GM18499 (cell line): ENCODE data around the gene CSH1.
"Not testable (repeated sequence)": the region's sequence is repeated elsewhere in the genome, so short reads cannot be mapped to it uniquely, and the experiment has no call there.

Experiments used
- ATAC-seq: cut with Tn5 transposase; IDR thresholded peaks from one replicate; pipeline ENCODE4 v1.9.1; 2021; ENCODE audit warnings: moderate number of reproducible peaks; ENCODE audit not compliant: insufficient read depth, unreplicated experiment

CSH1 gene

DNA sequence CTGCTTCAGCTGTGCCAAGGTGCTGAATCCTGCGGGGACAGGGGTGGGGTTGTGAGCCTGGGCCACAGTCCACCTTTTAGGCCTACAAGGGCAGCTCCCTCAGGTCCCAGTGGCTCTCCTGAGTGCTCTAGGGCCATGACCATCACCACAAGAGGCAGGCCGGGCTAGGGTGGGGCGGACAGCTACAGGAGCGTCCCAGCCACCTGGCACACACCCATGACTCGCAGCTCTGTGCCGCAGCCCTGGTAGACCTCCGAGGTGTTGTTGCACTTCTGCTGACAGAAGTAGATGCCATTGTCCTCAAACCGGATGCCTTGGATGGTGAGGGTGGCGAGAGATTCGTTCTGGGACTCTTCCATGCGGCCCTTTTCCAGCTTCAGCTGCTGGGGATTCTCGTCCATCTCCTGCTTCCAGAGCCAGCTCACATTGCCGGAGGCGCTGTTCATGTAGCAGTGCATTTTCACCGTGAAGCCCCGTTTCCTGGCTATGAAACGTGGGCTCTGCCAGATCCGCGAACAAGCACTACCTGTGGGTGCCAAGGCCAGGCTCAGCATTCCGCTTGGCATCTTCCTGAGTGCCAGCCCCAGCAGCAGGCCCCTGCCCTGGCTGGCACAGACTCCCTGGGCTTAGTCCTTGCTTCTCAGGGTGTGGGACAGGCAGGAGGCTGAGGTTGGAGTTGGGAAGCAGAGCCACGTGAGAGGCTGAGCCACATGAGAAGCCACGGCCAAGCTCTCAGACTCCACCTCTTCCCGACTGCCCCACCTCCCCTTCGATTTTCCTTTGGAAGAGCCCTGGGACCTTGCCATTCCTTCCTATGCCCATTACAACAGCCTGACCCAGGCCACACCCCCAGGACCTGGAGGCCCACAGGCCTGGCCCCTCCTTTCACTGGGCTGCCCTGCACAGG lies 33.7 kb upstream of the CSH1 start:
- no peak for ATAC-seq

DNA sequence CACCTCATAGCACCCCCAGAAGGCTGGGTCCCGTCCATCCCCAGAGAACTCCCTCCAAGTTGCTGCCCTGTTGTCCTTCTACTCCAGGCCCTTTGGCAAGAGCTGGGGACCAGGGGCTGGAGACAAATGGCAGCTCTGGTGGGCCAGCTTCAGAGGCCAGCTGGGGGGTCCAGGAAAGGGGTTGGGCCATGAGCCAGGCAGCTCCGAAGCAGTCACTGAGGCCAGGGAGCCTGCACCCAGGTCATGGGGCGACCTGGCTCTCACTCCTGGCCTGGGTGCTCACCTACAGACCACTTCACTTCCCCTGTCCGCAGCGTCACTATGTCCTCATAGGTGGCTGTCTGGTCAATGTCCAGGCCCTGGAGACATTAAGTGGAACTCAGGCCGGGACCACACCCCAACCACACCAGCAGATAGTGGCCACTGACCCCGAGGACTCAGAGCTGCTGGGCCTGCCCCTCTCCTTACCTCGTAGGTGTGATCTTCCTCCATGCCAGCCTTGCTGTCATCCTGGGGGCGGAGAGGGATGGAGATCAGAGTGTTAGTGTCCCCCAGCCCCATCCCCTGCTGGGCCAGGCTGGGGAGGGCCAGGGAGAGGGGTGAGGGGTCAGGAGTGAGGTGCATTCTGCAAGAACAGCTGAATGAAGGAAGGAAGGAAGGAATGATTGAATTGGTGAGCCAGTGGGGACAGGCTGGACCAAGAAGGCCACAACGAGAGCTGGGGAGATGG lies 32.8 kb upstream of the CSH1 start:
- ATAC-seq = no peak

DNA sequence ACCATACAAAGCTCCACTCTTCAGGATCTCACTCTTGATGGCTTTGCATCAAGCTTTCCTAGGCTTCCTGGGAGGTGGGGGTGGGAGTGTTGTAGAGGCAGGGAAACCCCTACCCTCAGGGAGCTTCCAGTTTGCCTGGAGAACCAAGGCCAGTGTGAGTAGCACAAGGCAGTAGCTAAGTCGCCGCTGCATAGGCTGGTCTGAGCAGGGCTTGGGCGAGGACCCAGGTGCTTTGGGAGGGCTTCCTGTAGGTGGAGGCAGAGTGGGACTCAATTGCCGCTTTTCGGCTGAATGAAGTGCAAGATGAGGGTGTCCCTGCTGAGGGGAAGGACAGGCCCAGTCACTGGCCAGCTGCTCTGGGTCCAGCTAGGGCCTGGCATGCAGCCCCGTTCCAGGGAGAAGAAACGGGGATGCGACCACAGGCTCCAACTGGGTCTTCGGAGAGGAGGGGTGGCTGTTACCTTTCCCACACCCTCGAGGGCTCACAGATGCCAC lies 31.8 kb upstream of the CSH1 start:
- ATAC-seq = no peak

DNA sequence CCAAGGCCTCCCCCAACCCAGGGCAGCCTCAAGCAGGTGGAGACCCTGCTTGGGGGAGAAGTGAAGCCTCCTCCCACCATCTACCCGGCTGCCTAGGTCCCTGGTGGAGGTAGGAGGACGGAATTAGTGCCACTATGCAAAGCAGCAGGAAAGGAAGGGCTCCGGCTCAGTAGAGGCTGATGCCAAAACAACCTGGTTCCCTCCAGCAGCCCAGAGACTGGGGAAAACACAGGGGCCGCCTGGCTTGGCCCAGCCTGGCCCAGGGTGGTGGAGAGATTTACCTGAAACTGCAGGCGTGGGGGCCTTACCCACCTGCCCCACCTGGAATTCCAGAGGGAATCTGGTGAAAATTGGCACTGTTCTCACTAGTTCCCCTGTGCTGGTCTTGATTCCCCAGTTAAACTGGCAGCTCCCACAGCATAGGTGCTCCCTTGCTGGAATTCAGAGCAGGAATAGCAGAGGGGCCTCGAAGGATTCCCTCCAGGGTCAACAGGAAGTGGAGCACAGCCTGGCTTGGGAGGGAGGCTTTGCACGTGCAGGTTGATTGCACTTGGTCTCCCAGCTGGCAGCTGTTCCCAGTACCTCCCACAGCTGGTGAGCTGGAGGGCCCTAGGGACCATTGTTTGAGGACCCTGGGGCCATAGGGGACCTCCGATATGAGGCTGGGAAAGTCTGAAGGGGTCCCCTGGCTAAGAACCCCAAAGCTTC lies 31.2 kb upstream of the CSH1 start:
- ATAC-seq = no peak

DNA sequence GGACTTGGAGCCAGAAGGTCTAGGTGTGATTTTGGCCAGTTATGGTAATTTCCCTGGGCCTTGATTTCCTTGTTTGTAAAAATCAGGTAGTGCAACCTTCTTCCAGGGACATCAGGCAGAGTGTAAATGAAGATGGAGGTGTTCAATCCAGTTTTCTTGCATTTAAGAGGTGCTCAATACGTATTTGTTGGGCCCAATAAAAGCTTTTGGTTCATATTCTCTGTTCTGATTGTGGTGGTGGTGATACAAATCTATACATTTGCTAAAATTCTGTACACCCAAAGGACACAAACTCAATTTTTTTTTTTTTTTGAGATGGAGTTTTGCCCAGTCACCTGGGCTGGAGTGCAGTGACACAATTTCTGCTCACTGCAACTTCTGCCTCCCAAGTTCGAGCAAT lies 29.8 kb upstream of the CSH1 start:
- ATAC-seq = no peak

DNA sequence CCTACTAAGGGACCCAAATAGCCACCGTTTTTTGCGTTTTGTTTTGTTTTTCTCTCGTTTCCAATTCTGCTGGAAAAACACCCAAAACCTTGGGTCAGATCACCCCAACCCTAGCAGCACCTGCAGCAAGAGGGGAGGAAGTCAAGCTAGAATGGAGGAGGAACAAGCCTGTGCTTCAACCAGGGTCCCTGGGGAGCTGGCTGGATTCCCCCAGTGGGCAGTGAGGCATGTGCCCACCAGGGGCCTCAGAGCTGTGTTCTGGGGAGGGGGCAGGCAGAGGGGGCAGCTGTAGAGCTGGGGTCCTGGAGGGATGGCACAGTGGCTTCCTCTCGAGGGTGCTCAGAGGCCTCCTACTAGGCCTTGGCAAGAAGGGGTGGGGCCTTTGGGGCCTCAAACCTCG lies 29.2 kb upstream of the CSH1 start:
- ATAC-seq = no peak

DNA sequence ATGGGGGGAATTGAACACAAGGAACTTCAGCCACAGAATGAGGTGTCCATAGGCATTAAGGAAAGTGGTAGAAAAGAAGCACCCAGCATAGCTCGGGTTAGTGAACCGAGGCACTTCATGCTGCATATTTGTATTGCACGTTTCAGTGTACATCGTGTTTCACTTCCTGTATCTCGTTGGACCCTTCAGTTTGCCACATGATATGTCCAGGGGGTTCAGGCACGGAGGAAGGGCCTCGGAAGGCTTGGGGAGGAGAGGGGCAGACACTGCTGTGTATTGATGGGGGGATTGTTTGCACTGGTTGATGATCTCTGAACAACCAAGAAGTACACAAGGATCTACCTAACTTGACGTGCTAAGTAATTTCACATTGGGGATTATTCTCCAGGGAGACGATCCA lies 26.0 kb upstream of the CSH1 start:
- ATAC-seq = not testable (repeated sequence)

DNA sequence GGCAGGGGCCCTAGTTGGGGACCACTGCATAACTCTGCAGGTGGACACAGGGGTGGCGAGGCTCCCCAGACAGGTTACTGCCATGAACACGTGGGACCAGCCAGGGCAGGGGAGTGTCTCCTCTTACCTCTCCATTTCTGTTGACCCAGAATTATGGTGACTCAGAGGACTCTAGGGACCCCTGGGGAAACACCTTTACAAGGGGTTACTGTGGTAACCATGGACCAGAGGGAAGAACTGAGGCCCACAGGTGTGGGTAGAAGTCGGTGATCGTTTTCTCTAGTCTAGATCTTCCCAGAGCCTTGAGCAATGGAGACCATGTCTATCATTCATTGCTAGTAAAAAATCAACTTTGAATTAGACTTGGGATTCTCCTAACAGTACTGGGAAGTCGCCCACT lies 24.4 kb upstream of the CSH1 start:
- ATAC-seq = not testable (repeated sequence)

DNA sequence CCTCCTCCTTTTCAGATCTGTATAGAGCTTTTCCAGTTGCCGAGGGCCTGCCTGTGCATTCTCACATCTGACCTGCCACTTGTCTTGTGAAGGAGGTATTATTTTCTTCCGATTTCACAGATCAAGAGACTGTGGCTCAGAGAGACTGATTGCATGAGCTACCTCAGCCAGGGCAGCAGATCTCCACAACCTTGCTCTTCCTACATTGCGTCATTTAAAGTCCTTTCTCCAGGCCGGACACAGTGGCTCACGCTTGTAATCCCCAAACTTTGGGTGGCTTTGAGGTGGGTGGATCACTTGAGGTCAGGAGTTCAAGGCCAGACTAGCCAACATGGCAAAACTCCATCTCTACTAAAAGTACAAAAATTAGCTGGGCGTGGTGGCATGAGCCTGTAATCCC lies 23.7 kb upstream of the CSH1 start:
- not testable (repeated sequence) for ATAC-seq

DNA sequence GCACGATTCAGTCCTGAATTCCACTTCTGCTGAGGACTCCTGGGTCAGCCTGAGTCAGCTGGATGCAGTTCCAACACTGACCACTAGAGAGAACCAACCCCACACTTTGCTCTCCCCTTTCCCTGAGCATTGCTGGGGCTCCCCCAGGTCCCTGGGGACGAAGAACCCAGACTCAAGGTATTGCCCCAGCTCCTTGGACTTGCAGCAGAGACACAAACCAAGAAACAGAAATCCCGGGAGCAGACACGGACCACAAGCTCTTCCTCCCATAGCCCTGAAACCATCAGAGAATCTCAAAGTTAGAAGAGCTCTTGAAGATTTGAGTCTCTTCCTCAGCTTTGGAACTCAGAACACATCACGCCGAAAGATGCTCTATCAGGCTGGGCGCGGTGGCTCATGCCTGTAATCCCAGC lies 22.9 kb upstream of the CSH1 start:
- ATAC-seq = no peak

DNA sequence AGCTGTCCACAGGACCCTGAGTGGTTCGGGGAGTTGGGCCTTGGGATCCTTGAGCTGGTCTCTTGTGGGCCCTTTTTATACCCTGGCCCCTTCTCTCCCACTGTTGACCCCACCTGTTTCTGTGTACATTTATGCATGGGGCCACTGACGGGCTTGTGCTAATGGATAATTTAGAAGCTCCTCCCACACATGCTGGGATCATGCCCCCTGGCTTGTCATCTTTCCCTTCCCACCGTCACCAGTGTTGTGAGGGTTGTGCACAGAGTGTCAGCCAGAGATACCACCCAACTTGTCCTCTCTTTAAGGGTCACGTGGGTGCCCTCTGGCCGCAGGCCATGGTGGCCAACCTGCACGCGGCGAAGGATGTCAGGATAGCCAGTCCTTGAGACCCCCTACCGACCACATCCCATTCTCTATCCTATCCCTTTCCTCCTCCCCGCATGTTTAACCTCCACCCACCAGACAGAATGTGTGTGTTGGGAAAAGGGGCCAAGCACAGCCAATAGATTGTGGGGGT lies 22.5 kb upstream of the CSH1 start, which contains the start of gene GH1:
GH1 (minus strand) TSS at position 51 of the 517 bp plus-strand sequence. CDS start 63 bp downstream, outside the sequence.
- ATAC-seq = not testable (repeated sequence)

DNA sequence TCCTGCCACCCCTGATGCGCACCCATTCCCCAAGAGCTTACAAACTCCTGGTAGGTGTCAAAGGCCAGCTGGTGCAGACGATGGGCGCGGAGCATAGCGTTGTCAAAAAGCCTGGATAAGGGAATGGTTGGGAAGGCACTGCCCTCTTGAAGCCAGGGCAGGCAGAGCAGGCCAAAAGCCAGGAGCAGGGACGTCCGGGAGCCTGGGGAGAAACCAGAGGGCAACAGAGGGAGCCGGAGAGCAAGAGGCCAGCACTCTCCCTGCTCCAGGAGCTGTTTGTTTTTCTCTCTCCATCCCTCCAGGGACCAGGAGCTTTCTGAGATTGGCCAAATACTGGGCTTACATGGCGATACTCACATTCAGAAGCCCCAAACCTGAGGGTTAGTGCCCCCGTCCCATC lies 21.9 kb upstream of the CSH1 start:
- ATAC-seq = no peak

DNA sequence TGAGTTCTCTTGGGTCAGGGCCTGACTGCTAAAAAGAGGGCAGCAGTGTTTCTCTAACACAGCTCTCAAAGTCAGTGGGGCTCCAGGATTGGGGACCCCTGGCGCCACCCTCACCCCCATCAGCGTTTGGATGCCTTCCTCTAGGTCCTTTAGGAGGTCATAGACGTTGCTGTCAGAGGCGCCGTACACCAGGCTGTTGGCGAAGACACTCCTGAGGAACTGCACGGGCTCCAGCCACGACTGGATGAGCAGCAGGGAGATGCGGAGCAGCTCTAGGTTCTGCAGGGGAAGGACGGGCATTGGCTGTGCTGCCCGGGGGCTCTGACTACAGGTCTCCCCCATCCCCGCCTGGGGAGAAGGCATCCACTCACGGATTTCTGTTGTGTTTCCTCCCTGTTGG lies 21.3 kb upstream of the CSH1 start:
- ATAC-seq = no peak

DNA sequence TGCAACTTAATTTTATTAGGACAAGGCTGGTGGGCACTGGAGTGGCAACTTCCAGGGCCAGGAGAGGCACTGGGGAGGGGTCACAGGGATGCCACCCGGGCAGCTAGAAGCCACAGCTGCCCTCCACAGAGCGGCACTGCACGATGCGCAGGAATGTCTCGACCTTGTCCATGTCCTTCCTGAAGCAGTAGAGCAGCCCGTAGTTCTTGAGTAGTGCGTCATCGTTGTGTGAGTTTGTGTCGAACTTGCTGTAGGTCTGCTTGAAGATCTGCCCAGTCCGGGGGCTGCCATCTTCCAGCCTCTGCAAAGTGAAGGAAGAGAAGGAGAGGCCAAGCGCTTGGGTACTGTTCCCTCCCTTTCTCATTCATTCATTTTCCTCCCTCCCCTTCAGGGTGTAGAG lies 20.8 kb upstream of the CSH1 start:
- ATAC-seq = not testable (repeated sequence)

DNA sequence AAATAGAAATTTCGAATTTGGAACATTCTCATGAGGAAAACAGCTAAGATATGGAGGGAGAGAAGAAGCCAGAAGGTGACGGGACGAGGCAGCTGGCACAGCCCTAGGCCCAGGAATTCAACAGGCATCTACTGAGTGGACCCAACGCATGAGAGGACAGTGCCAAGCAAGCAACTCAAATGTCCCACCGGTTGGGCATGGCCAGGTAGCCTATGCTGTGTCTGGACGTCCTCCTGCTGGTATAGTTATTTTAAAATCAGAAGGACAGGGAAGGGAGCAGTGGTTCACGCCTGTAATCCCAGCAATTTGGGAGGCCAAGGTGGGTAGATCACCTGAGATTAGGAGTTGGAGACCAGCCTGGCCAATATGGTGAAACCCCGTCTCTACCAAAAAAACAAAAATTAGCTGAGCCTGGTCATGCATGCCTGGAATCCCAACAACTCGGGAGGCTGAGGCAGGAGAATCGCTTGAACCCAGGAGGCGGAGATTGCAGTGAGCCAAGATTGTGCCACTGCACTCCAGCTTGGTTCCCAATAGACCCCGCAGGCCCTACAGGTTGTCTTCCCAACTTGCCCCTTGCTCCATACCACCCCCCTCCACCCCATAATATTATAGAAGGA lies 20.3 kb upstream of the CSH1 start:
- ATAC-seq = no peak

DNA sequence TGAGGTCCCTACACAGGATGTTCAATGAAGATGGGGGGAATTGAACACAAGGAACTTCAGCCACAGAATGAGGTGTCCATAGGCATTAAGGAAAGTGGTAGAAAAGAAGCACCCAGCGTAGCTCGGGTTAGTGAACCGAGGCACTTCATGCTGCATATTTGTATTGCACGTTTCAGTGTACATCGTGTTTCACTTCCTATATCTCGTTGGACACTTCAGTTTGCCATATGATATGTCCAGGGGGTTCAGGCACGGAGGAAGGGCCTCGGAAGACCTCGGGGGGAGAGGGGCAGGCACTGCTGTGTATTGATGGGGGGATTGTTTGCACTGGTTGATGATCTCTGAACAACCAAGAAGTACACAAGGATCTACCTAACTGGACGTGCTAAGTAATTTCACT lies 19.4 kb upstream of the CSH1 start:
- not testable (repeated sequence) for ATAC-seq

DNA sequence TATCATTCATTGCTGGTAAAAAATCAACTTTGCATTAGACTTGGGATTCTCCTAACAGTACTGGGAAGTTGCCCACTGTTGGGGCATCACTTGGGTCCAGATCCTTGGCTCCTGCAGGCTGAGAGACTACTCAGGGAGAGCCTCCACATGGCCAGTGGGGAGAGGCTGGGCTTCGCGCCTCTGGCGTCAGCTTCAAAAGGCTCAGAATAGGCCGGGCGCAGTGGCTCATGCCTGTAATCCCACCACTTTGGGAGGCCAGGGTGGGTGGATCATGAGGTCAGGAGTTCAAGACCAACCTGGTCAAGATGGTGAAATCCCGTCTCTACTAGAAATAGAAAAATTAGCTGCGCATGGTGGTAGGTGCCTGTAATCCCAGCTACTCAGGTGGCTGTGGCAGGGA lies 18.1 kb upstream of the CSH1 start:
- ATAC-seq = no peak

DNA sequence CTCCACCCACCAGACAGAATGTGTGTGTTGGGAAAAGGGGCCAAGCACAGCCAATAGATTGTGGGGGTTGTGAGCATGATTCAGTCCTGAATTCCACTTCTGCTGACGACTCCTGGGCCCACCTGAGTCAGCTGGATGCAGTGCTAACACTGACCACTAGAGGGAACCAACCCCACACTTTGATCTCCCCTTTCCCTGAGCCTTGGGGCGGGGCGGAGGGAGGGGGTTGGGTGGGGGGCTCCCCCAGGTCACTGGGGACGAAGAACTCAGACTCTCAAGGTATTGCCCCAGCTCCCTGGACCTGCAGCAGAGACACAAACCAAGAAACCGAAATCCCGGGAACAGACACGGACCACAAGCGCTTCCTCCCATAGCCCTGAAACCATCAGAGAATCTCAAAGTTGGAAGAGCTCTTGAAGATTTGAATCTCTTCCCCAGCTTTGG lies 15.3 kb upstream of the CSH1 start:
- no peak for ATAC-seq

DNA sequence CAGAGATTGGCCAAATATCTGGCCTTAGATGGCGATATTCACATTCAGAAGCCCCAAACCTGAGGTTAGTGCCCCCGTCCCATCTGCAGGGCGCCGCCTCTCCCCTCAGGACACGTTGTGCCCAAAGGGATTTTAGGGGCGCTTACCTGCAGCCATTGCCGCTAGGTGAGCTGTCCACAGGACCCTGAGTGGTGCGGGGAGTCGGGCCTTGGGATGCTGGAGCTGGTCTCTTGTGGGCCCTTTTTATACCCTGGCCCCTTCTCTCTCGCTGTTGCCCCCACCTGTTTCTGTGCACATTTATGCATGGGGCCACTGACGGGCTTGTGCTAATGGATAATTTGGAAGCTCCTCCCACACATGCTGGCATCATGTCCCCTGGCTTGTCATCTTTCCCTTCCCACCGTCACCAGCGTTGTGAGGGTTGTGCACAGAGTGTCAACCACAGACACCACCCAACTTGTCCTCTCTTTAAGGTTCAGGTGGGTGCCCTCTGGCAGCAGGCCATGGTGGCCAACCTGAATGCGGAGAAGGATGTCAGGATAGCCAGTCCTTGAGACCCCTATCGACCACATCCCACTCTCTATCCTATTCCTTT lies 14.8 kb upstream of the CSH1 start, which contains the start of gene CSHL1:
CSHL1 (minus strand) TSS at position 218 of the 595 bp plus-strand sequence; CDS start at position 156, 62 bp downstream.
- no peak for ATAC-seq
